Inflammatory macrophage treated with lipopolysaccharide for 1 hour (primary cell): ENCODE measurements around the gene RBFOX1.

Source experiments
- DNase-seq, 2 donors: peaks; one replicate each; pipeline ENCODE4 v3.0.0-alpha.2; 2020 to 2022

RBFOX1 gene

GRCh38 chr16:7534749-7535148 is 202.1 kb downstream of the RBFOX1 start:
- no peak for DNase-seq

GRCh38 chr16:7541026-7541425 is 208.4 kb downstream of the RBFOX1 start:
- DNase-seq = no peak

- DNase-seq = no peak
Measured at GRCh38 chr16:7545251-7545650, 212.6 kb downstream of the RBFOX1 start.

- no peak for DNase-seq
Measured at GRCh38 chr16:7546948-7547347, 214.3 kb downstream of the RBFOX1 start.

GRCh38 chr16:7547736-7548135 is 215.1 kb downstream of the RBFOX1 start:
- no peak for DNase-seq

GRCh38 chr16:7548796-7549318 is 216.2 kb downstream of the RBFOX1 start:
- no peak for DNase-seq

- no peak for DNase-seq
Measured at GRCh38 chr16:7550096-7550495, 217.5 kb downstream of the RBFOX1 start.

GRCh38 chr16:7555459-7555858 is 222.8 kb downstream of the RBFOX1 start:
- no peak for DNase-seq

- no peak for DNase-seq
Measured at GRCh38 chr16:7561908-7562405, 229.3 kb downstream of the RBFOX1 start.

GRCh38 chr16:7566360-7566759 is 233.7 kb downstream of the RBFOX1 start:
- no peak for DNase-seq

GRCh38 chr16:7571366-7571765 is 238.7 kb downstream of the RBFOX1 start:
- DNase-seq = no peak

- DNase-seq = no peak
Measured at GRCh38 chr16:7577588-7577987, 244.9 kb downstream of the RBFOX1 start.

GRCh38 chr16:7579454-7579853 is 246.8 kb downstream of the RBFOX1 start:
- no peak for DNase-seq

- DNase-seq = no peak
Measured at GRCh38 chr16:7581175-7581574, 248.5 kb downstream of the RBFOX1 start.

- DNase-seq = no peak
Measured at GRCh38 chr16:7583396-7583795, 250.8 kb downstream of the RBFOX1 start.

GRCh38 chr16:7584561-7584960 is 251.9 kb downstream of the RBFOX1 start:
- no peak for DNase-seq

GRCh38 chr16:7585705-7586104 is 253.1 kb downstream of the RBFOX1 start:
- no peak for DNase-seq

GRCh38 chr16:7590934-7591333 is 258.3 kb downstream of the RBFOX1 start:
- DNase-seq = no peak

GRCh38 chr16:7596308-7596707 is 263.7 kb downstream of the RBFOX1 start:
- DNase-seq = no peak

- no peak for DNase-seq
Measured at GRCh38 chr16:7597677-7598076, 265.0 kb downstream of the RBFOX1 start.

GRCh38 chr16:7601100-7601499 is 268.5 kb downstream of the RBFOX1 start:
- DNase-seq = no peak

- DNase-seq = no peak
Measured at GRCh38 chr16:7602291-7602950, 269.8 kb downstream of the RBFOX1 start.

GRCh38 chr16:7605812-7606211 is 273.2 kb downstream of the RBFOX1 start:
- DNase-seq = no peak

GRCh38 chr16:7612671-7613070 is 280.0 kb downstream of the RBFOX1 start:
- no peak for DNase-seq

- no peak for DNase-seq
Measured at GRCh38 chr16:7613518-7613917, 280.9 kb downstream of the RBFOX1 start.
